ENCODE results near the gene ABLIM2.

ABLIM2 gene

DNA sequence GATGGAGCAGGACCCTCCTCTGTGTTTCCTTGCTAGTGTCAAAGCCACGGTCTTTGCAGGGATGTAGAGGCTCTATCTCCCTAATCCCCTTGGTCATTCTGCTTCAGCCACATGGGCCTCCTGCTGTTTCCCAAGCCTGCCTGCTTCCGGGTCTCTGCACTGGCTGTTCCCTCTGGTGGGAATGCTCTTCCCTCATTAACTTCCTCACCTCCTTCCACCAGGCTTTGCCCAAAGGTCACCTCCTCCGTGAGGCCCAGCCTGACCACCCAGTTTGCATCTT is 56.6 kb downstream of the ABLIM2 start:
- DNase-seq (ENCODE audit: low read depth in 1 of 2, low spot score in 1 of 2) = no peak
- H3K27ac ChIP-seq (replicated peaks) = no peak overlapping the region
- no peaks in the 10 kb centered on the region for H3K27me3 ChIP-seq (ENCODE audit: insufficient read depth, poor library complexity, severe bottlenecking)
- TF ChIP-seq SPI1 (IDR thresholded peaks at IDR 0.05; ENCODE audit: borderline replicate concordance, low read depth) (no peak), POLR2AphosphoS5 (IDR thresholded peaks at IDR 0.05; ENCODE audit: low read depth) (no peak), GABPA (IDR thresholded peaks at IDR 0.05; ENCODE audit: low read depth) (no peak)
- TF ChIP-seq, protein P1, sequence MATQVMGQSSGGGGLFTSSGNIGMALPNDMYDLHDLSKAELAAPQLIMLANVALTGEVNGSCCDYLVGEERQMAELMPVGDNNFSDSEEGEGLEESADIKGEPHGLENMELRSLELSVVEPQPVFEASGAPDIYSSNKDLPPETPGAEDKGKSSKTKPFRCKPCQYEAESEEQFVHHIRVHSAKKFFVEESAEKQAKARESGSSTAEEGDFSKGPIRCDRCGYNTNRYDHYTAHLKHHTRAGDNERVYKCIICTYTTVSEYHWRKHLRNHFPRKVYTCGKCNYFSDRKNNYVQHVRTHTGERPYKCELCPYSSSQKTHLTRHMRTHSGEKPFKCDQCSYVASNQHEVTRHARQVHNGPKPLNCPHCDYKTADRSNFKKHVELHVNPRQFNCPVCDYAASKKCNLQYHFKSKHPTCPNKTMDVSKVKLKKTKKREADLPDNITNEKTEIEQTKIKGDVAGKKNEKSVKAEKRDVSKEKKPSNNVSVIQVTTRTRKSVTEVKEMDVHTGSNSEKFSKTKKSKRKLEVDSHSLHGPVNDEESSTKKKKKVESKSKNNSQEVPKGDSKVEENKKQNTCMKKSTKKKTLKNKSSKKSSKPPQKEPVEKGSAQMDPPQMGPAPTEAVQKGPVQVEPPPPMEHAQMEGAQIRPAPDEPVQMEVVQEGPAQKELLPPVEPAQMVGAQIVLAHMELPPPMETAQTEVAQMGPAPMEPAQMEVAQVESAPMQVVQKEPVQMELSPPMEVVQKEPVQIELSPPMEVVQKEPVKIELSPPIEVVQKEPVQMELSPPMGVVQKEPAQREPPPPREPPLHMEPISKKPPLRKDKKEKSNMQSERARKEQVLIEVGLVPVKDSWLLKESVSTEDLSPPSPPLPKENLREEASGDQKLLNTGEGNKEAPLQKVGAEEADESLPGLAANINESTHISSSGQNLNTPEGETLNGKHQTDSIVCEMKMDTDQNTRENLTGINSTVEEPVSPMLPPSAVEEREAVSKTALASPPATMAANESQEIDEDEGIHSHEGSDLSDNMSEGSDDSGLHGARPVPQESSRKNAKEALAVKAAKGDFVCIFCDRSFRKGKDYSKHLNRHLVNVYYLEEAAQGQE (IDR thresholded peaks at IDR 0.05; ENCODE audit: insufficient replicate concordance, low read depth) = no peak
- TF ChIP-seq, protein P2, sequence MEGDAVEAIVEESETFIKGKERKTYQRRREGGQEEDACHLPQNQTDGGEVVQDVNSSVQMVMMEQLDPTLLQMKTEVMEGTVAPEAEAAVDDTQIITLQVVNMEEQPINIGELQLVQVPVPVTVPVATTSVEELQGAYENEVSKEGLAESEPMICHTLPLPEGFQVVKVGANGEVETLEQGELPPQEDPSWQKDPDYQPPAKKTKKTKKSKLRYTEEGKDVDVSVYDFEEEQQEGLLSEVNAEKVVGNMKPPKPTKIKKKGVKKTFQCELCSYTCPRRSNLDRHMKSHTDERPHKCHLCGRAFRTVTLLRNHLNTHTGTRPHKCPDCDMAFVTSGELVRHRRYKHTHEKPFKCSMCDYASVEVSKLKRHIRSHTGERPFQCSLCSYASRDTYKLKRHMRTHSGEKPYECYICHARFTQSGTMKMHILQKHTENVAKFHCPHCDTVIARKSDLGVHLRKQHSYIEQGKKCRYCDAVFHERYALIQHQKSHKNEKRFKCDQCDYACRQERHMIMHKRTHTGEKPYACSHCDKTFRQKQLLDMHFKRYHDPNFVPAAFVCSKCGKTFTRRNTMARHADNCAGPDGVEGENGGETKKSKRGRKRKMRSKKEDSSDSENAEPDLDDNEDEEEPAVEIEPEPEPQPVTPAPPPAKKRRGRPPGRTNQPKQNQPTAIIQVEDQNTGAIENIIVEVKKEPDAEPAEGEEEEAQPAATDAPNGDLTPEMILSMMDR (IDR thresholded peaks at IDR 0.05; ENCODE audit: insufficient read depth, low read length) = no peak
- H3K4me3 ChIP-seq (replicated peaks; ENCODE audit: insufficient read depth, low read length) = no peak overlapping the region

DNA sequence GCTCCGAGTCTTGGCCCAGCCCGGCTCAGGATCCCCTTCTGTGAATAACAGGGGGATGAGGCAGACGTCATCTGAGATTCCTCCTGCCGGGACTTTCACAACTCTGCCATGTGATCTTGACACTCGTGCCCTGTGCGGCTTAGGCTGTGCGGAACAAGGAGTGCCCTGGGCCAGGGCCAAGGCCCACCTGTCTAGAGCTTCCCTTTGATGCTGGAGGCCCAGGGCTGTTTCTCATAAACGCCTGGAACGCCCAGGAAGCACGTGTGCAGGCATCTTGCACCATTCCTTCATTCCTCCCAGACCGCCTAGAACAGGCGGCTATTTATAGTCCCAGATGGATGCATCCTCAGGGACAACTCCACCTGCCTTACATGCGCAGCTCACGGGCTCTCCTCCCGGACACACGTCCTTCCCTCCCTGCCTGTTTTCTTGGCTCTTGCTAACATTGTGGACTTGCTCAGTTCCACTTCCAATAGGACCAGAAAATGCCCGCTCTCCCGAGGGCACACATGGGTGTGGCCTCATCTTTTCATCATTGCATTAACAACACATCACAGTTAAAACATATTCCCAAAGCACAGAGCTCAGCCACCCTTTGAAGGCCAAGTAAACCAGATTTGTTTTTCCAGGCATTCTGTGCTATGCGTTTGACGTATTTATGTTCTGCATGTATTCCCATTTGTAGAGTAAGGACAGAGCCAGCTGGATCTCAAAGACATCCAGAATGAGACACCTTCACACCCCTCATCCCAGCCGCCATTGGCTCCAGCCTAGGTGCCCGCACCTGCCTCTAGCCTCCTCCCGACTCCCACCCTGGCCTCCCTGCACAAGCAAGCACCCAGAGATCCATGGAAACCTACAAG is 57.2 kb downstream of the ABLIM2 start:
- Histone ChIP-seq H3K27me3 (ENCODE audit: insufficient read depth, poor library complexity, severe bottlenecking) (no peaks in the 10 kb centered on the region), H3K27ac (replicated peaks) (no peak overlapping the region), H3K4me3 (replicated peaks; ENCODE audit: insufficient read depth, low read length) (no peak overlapping the region)
- TF ChIP-seq, protein P1 (IDR thresholded peaks at IDR 0.05; ENCODE audit: insufficient replicate concordance, low read depth) = no peak
- no peak for DNase-seq (ENCODE audit: low read depth in 1 of 2, low spot score in 1 of 2)

DNA sequence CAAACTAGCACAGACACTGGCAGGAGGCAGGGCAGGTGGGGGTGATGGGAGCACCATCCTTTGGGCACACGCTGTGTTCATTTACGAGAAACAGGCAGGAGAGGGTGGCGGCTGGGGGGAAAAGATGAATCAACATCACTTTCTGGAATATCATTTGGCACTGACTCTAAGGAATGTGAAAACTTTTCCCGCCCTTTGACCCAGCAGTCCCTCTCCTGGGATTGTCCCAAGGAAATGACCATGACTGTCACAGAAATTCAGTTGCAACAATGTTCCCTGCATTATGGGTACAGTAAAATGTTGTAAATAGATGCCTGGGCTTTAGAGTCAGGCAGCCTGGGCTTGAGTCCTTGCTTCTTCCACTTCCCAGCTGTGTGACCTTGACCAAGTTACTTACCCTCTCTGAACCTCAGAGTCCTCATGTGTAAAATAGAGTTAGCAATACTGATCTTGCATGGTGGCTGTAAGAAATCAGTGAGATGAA is 58.6 kb downstream of the ABLIM2 start:
- no peak for TF ChIP-seq POLR2AphosphoS5 (IDR thresholded peaks at IDR 0.05; ENCODE audit: low read depth)
- no peak overlapping the region for H3K27ac ChIP-seq (replicated peaks)
- no peaks in the 10 kb centered on the region for H3K27me3 ChIP-seq (ENCODE audit: insufficient read depth, poor library complexity, severe bottlenecking)
- no peak overlapping the region for H3K4me3 ChIP-seq (replicated peaks; ENCODE audit: insufficient read depth, low read length)
- DNase-seq (ENCODE audit: low read depth in 1 of 2, low spot score in 1 of 2) = no peak

DNA sequence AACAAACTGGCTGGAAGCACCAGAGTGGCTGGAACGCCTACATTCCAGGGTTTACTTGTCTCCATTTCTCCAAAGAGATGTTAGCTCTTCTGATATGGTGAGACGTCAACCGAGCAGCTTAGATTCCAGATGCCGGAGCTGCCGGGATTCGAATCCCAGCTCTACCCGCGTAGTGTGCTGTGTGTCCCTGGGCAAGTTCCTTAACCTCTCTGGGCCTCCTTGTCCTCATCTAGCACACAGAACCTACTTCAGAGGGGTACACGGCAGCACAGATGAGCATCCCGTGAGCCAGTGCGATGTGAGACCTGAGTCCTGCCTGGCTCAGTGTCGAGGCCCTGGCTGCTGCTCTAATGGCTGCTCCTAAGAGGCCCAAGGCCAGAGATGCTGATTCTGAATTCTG is 60.1 kb downstream of the ABLIM2 start:
- Histone ChIP-seq H3K27ac (replicated peaks) (no peak overlapping the region), H3K27me3 (ENCODE audit: insufficient read depth, poor library complexity, severe bottlenecking) (no peaks in the 10 kb centered on the region), H3K4me3 (replicated peaks; ENCODE audit: insufficient read depth, low read length) (no peak overlapping the region)
- no peak for DNase-seq (ENCODE audit: low read depth in 1 of 2, low spot score in 1 of 2)
- TF ChIP-seq, protein P2 (IDR thresholded peaks at IDR 0.05; ENCODE audit: insufficient read depth, low read length) = no peak
- TF ChIP-seq GABPA (IDR thresholded peaks at IDR 0.05; ENCODE audit: low read depth) (no peak), SPI1 (IDR thresholded peaks at IDR 0.05; ENCODE audit: borderline replicate concordance, low read depth) (no peak)
- TF ChIP-seq, protein P1 (IDR thresholded peaks at IDR 0.05; ENCODE audit: insufficient replicate concordance, low read depth) = no peak
